Sigmoid colon (tissue), 3 donors: ENCODE results near the gene ACTBL2.

Experiments
- POLR2A ChIP-seq, 2 donors: fragments of 450-650 bp; IDR thresholded peaks; one replicate each; pipeline ENCODE4 v1.6.1; 2016; ENCODE audit warnings: antibody characterized with exemption in 2 of 2, mild to moderate bottlenecking in 2 of 2, moderate library complexity in 2 of 2
- TF ChIP-seq, protein P1 (sequence below), 4 experiments: fragments of 450-650 bp in 3 of 4; fragments of 200-600 bp in 1 of 4; IDR thresholded peaks; one replicate each; pipeline ENCODE4 v1.5.1; 2016 to 2019; ENCODE audit warnings: antibody characterized with exemption in 4 of 4, mild to moderate bottlenecking in 3 of 4, moderate library complexity in 2 of 4

GRCh38 chr5:57450991-57451876 is 31.4 kb downstream of the ACTBL2 start:
- no peak for TF ChIP-seq POLR2A (IDR thresholded peaks at IDR 0.05)
- TF ChIP-seq, protein P1, sequence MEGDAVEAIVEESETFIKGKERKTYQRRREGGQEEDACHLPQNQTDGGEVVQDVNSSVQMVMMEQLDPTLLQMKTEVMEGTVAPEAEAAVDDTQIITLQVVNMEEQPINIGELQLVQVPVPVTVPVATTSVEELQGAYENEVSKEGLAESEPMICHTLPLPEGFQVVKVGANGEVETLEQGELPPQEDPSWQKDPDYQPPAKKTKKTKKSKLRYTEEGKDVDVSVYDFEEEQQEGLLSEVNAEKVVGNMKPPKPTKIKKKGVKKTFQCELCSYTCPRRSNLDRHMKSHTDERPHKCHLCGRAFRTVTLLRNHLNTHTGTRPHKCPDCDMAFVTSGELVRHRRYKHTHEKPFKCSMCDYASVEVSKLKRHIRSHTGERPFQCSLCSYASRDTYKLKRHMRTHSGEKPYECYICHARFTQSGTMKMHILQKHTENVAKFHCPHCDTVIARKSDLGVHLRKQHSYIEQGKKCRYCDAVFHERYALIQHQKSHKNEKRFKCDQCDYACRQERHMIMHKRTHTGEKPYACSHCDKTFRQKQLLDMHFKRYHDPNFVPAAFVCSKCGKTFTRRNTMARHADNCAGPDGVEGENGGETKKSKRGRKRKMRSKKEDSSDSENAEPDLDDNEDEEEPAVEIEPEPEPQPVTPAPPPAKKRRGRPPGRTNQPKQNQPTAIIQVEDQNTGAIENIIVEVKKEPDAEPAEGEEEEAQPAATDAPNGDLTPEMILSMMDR (IDR thresholded peaks at IDR 0.05) = no peak
